Erythroblast (primary cell): ENCODE data around the gene LAMA1.

Source experiments
- DNase-seq, 2 experiments: peaks; one replicate each; lab custom pipeline; 2025; lab: John Stamatoyannopoulos, UW
- GATA1 ChIP-seq: IDR thresholded peaks from 2 replicates; pipeline ENCODE4 v1.6.1; 2011; ENCODE audit warnings: low read depth, mild to moderate bottlenecking, control low read depth, low read length, moderate library complexity
- POLR2A ChIP-seq: IDR thresholded peaks from 2 replicates; pipeline ENCODE4 v1.6.1; 2011; ENCODE audit warnings: mild to moderate bottlenecking, low read length

LAMA1 gene

DNA sequence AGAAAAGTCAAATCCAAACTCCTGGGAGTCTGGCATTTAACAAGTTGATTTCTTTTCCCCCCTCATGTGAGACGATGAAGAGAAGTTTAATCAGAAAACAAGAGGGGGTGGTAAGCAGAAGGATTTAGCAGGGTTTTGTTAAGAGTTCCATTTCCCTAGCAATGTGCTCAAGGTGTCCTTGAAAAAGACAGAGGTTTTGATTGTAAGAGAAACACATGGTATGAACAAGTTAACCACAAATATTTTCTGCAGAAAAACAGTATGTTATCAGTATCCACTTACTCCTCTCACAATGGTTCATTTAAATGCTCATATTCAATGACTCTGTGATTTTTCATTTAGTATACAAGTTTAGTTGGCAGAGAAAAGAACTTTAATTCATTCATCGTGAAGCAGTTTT, 26.8 kb downstream of the LAMA1 start:
- DNase-seq = no peak
- TF ChIP-seq GATA1 (no peak), POLR2A (no peak)

- no peak for DNase-seq
- no peak for TF ChIP-seq POLR2A
- no peak for TF ChIP-seq GATA1
Observed at GRCh38 chr18:7089369-7089768, 28.2 kb downstream of the LAMA1 start.

DNA sequence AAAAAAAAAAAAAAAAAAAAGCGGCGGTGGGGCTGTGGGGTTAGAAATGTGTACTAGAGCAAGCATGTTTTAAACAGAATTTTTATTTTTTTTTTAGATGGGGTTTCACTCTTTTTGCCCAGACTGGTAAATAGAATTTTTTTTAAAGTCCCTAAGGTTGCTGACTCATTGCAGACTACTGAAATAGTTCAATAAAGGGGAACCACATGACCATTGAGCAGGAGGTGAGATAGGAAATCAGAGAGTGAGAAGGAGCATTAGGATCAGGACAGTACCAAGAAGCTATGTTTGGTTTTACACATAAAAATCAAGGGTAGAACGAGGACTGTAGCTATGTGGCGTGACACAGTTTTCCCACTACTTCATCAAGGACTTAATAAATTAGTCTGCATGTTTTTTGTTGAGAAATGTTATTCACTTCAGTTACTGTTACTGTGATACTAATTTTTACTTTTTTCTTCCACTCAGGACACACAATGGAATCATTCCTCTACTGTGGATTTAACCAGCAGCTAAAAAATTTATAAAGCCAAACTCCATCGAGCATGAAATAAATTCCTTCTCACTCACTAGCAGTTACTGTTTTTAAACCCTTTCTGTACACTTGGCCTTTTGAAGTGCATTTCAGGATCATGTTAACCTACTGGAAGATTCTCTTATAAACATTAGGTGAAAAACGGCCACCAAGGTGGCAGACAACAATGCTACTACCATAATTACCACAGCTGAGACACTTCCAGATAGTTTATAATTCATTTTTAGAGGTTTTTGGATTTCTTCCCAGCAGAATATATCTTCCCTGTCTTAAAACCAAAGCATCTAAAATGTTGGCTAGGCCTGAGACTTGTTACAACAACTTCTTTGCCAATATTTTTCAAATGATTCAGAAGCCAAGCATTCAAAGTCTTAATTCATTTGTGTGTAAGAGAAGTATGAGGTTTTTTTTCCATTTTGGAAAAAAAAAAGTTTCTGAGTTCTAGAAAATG, 33.2 kb downstream of the LAMA1 start:
- no peak for TF ChIP-seq POLR2A
- no peak for TF ChIP-seq GATA1
- DNase-seq = no peak

GRCh38 chr18:7082671-7083070, 34.9 kb downstream of the LAMA1 start:
- TF ChIP-seq POLR2A (no peak), GATA1 (no peak)
- DNase-seq = no peak

- no peak for DNase-seq
- no peak for TF ChIP-seq POLR2A
- TF ChIP-seq GATA1 = no peak
Observed at GRCh38 chr18:7079231-7079630, 38.4 kb downstream of the LAMA1 start.

GRCh38 chr18:7072593-7072992, 45.0 kb downstream of the LAMA1 start:
- no peak for TF ChIP-seq GATA1
- no peak for TF ChIP-seq POLR2A
- DNase-seq = no peak

DNA sequence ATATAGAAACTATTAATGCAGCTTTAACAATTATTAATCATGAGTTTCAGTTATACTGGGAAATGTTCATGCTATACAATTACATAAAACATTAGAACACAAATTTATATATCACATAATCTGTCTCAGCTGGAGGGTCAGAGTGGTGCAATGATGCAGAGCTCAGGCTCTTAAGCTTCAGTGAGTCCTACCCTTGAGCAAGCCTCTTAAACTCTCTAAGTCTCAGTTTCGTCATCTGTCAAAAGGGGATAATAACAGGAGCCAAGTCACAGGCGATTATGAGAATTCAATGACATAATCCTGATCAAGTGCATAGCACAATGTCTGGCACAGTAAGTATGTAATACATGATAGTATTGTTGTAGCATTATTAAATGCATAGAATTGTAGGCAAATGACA, 46.0 kb downstream of the LAMA1 start:
- no peak for DNase-seq
- no peak for TF ChIP-seq POLR2A
- TF ChIP-seq GATA1 = no peak

DNA sequence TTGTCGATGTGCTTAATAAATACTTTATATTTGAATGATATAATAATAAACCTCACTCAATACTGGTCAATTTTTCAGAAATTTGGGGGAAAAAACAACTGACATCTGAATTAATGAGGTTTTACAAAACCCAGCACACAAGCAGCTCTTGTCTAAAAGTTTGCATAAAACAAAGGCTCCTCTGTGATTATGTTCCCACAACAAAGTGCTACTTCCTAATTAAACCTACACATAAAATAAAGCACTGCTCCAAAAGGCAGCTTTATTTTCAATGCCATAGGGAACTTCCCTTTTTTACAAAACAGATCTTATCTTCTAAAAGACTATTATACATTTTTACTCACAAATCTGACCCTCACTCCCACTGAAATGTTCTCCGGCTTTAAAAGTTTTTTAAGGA, 47.1 kb downstream of the LAMA1 start:
- DNase-seq = no peak
- TF ChIP-seq GATA1 (no peak), POLR2A (no peak)

DNA sequence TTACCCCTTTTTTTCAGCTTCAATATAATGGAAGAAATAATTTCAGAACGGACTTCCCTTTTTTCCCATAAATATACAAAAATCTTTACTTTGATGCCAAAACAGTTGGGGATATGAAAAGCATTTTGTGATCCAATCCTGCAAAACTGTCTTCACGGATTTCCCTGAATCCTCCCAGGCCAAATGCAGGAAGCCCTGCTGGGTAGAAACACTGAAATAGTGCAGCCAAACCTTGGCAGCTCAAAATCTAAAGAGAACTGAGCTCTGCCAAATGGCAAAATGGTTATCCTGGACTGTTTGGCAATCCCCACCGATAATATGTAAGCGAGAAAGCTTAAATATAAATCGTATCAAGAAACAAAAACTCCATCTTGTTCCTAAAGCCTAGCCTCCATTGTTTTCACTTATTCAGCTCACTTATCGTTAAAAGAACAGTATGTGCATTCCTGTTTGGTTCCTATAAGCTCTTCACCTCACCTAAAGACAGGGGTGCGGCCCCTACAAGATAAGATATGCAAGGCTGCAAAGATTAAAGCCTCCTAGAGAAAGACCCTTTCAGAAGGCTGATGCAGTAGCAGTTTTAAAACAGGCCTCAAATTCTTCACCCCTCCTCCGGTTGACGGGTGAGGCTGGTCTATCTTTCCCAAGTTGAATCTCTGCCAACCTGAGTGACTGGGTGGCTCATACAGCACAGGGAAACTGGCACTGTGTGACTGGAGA, 48.6 kb downstream of the LAMA1 start:
- no peak for DNase-seq
- no peak for TF ChIP-seq GATA1
- no peak for TF ChIP-seq POLR2A

DNA sequence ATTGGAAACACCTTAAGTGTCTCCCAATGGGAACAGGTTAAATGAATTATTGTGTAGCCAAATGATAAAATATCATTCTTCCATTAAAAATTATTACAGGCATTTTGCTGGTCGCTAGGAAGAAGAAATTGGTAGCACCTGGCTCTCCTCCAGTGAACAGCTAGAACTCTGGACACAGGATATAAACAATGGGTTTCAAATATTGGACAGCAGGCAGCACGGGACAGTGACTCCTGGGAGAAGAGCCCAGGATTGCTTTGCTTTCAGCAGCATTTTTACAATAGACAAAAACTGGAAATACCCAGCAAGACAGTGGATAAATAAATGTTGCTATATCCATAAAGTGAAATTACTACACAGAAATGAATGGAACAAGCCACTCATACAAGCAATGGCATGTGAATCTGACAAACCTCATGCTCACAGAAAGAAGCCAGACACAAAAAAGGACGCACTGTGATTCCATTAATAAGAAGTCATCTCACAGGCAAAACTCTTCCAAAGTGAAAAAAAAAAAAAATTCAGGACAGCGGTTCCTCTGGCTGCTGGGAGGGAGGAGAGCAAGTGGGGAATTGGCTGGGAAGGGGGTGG, 50.5 kb downstream of the LAMA1 start:
- DNase-seq = no peak
- TF ChIP-seq GATA1 = no peak

- no peak for DNase-seq
- TF ChIP-seq POLR2A (no peak), GATA1 (no peak)
Observed at GRCh38 chr18:7065736-7066135, 51.9 kb downstream of the LAMA1 start.

- TF ChIP-seq POLR2A (no peak), GATA1 (no peak)
- DNase-seq = no peak
Observed at GRCh38 chr18:7064346-7064745, 53.3 kb downstream of the LAMA1 start.

- DNase-seq = no peak
- no peak for TF ChIP-seq GATA1
- no peak for TF ChIP-seq POLR2A
Observed at GRCh38 chr18:7062811-7063210, 54.8 kb downstream of the LAMA1 start.

DNA sequence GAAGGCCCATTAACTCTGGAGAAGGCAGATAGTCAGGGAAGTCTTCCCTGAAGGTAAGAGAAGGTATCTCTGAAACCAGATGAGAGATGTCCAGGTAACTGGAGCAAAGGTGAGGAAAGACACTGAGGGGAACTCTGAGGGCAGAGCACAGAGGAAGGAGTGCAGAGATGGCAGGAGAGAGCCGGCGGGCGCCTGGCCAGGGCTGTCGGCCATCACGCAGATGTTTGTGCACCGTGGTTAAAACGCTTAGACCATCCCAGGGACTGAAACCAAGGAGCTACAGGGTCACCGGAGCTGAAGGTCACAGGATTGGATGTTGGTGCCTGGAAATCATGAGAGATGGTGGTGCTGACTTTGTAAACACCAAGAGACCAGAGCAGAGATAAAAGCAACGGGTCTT, 55.4 kb downstream of the LAMA1 start:
- TF ChIP-seq POLR2A (no peak), GATA1 (no peak)
- no peak for DNase-seq

- TF ChIP-seq GATA1 = no peak
- no peak for TF ChIP-seq POLR2A
- no peak for DNase-seq
Observed at GRCh38 chr18:7059276-7059675, 58.3 kb downstream of the LAMA1 start.
